HepG2 (cell line): ENCODE results near the gene BET1. TPM values are rescaled to one million over a fixed set of nuclear protein-coding genes. Genes with fewer than 3 reads are reported as not detected.

ENCODE experiments used
- CREM ChIP-seq, 2 experiments: sonication (generic) in 1 of 2; formaldehyde crosslinking in 1 of 2; IDR thresholded peaks; 2 replicates each; pipeline versions ENCODE4 v1.4.0 to v1.6.1; 2016 to 2020; ENCODE audit warnings: antibody characterized with exemption in 1 of 2, mild to moderate bottlenecking in 1 of 2, missing genetic modification reagents in 1 of 2
- DNMT3B ChIP-seq: conservative IDR thresholded peaks from 2 replicates; pipeline ENCODE4 v1.6.1; 2016; ENCODE audit warnings: missing biosample characterization, control low read depth
- ELF3 ChIP-seq: IDR thresholded peaks from 2 replicates; pipeline ENCODE4 v1.6.1; 2016; ENCODE audit warnings: missing genetic modification reagents, missing compliant biosample characterization
- ETV5 ChIP-seq: IDR thresholded peaks from 2 replicates; pipeline ENCODE4 v1.6.1; 2018; ENCODE audit warnings: missing biosample characterization, missing genetic modification reagents, inconsistent platforms, borderline replicate concordance
- HCFC1 ChIP-seq: fragments of 150-350 bp; IDR thresholded peaks from 2 replicates; pipeline ENCODE4 v1.6.1; 2014; ENCODE audit warnings: low read depth, low read length
- JUND ChIP-seq: sonication (generic); formaldehyde crosslinking; IDR thresholded peaks from 2 replicates; pipeline ENCODE4 v1.8.0; 2022; ENCODE audit warnings: mild to moderate bottlenecking, missing genetic modification reagents
- KDM6A ChIP-seq: IDR thresholded peaks from 2 replicates; pipeline ENCODE4 v1.6.1; 2016; ENCODE audit warnings: low read depth
- MTA1 ChIP-seq: sonication (generic); formaldehyde crosslinking; IDR thresholded peaks from 2 replicates; pipeline ENCODE4 v1.4.0; 2020; ENCODE audit warnings: missing genetic modification reagents, mild to moderate bottlenecking, borderline replicate concordance
- NCOR1 ChIP-seq: fragments of 200-600 bp; sonication (generic); IDR thresholded peaks from 2 replicates; pipeline ENCODE4 v1.7.0; 2017; ENCODE audit warnings: antibody characterized with exemption, low read length, borderline replicate concordance
- NFE2L1 ChIP-seq: sonication (generic); formaldehyde crosslinking; IDR thresholded peaks from 2 replicates; pipeline ENCODE4 v1.4.0; 2020; ENCODE audit warnings: missing genetic modification reagents, mild to moderate bottlenecking, borderline replicate concordance
- SKI ChIP-seq: fragments of 450-650 bp; IDR thresholded peaks from one replicate; pipeline ENCODE4 v1.6.1; 2018; ENCODE audit warnings: mild to moderate bottlenecking; ENCODE audit not compliant: partially characterized antibody
- SRF ChIP-seq: IDR thresholded peaks from 2 replicates; pipeline ENCODE4 v1.6.1; 2011; ENCODE audit warnings: mild to moderate bottlenecking, low read depth, low read length, moderate library complexity
- THRA ChIP-seq: sonication (generic); formaldehyde crosslinking; IDR thresholded peaks from 2 replicates; pipeline ENCODE4 v1.4.0; 2020; ENCODE audit warnings: missing genetic modification reagents, borderline replicate concordance
- ZMAT5 ChIP-seq: sonication (generic); formaldehyde crosslinking; IDR thresholded peaks from 2 replicates; pipeline ENCODE4 v1.5.0; 2020; ENCODE audit warnings: mild to moderate bottlenecking, low read depth, missing genetic modification reagents, borderline replicate concordance
- ZNF33A ChIP-seq: sonication (generic); formaldehyde crosslinking; IDR thresholded peaks from 2 replicates; pipeline ENCODE4 v1.5.1; 2020; ENCODE audit warnings: missing genetic modification reagents, mild to moderate bottlenecking, moderate library complexity, borderline replicate concordance
- ZNF83 ChIP-seq: sonication (generic); formaldehyde crosslinking; IDR thresholded peaks from 2 replicates; pipeline ENCODE4 v1.4.0; 2020; ENCODE audit warnings: missing genetic modification reagents, mild to moderate bottlenecking, borderline replicate concordance
- polyA plus RNA-seq, 8 experiments: library from polyadenylated mRNA; depleted of rRNA in 3 of 8; stranded (reverse) in 7 of 8; unstranded in 1 of 8; fragments of >200 nt; fragmentation: Illumina TruSeq in 4 of 8; extraction: Trizol in 4 of 8; gene quantifications; 2 replicates each; pipeline versions ENCODE4 v1.2.1 to v1.2.3, GENCODE V29; 2011 to 2016; ENCODE audit warnings: low read depth in 4 of 8, missing spikeins in 1 of 8, mixed read lengths in 1 of 8; ENCODE audit not compliant: insufficient read depth in 1 of 8
- total RNA-seq, 5 experiments: library from RNA; depleted of rRNA; stranded (reverse); fragments of >200 nt; fragmentation: Illumina TruSeq; extraction: Trizol; gene quantifications; 2 replicates each; pipeline ENCODE4 v1.2.3, GENCODE V29; 2016; ENCODE audit warnings: low read depth in 1 of 5
- TF ChIP-seq, protein P1 (sequence below): IDR thresholded peaks from 2 replicates; pipeline ENCODE4 v1.6.1; 2012; ENCODE audit warnings: low read length, improper control_type of control experiment
- TF ChIP-seq, protein P2 (sequence below): IDR thresholded peaks from 2 replicates; pipeline ENCODE4 v1.6.1; 2016; ENCODE audit warnings: missing genetic modification reagents, missing compliant biosample characterization
- TF ChIP-seq, protein P3 (sequence below): sonication (generic); formaldehyde crosslinking; IDR thresholded peaks from 2 replicates; pipeline ENCODE4 v1.4.0; 2020; ENCODE audit warnings: missing genetic modification reagents
- TF ChIP-seq, protein P4 (sequence below): fragments of 450-650 bp; IDR thresholded peaks from 2 replicates; pipeline ENCODE4 v1.6.1; 2017

BET1 gene
- total and polyA plus RNA-seq, 2 of the 13 experiments (the other 11 are each of a cell fraction or from before 2014, with no cell fraction given) = 23.8 to 33.7 TPM

DNA sequence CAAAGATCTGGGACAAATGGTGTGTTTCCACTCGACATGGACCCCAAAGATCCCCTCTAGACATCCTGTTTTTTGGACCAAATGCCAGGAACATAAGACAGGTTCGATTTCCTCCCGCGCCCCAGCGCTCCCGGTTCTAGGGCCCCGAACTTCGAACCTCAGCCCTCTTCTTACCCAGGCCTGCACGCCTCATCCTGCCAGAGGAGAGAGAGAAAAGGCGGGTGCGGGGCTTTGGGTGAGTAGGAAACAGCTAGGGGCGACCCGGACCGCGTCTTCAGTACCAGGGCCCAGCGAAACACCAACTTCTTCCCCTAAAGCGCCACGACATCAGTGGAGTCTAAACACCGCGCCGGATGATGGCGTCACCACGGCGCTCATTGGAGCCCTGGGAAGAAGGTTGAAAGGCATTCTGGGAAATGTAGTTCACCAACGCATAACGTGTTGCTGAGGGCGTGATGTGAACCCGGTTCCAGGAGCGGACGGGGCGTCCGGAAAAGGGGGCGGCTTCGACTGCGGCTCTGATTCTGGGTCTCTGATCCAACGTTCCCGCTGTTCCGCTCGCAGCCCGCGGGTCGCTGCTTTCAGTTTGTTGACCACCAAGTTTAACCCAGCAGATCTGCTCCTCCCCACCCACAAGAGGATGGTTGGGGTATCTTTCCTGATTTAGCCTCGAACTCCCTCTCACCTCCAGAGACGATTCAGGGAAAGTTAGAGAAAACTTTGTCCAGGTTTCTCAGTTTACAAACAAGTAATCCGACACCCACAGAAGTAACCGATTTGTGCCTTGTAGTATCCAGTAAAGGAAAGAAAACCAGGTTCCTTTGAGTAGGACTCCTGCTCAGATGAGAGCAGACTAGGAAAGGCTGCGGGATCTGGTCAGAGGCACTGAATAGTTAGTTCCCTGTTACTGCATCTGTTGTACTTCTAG lies at the start of gene BET1 (continued):
- TF ChIP-seq, protein P1, sequence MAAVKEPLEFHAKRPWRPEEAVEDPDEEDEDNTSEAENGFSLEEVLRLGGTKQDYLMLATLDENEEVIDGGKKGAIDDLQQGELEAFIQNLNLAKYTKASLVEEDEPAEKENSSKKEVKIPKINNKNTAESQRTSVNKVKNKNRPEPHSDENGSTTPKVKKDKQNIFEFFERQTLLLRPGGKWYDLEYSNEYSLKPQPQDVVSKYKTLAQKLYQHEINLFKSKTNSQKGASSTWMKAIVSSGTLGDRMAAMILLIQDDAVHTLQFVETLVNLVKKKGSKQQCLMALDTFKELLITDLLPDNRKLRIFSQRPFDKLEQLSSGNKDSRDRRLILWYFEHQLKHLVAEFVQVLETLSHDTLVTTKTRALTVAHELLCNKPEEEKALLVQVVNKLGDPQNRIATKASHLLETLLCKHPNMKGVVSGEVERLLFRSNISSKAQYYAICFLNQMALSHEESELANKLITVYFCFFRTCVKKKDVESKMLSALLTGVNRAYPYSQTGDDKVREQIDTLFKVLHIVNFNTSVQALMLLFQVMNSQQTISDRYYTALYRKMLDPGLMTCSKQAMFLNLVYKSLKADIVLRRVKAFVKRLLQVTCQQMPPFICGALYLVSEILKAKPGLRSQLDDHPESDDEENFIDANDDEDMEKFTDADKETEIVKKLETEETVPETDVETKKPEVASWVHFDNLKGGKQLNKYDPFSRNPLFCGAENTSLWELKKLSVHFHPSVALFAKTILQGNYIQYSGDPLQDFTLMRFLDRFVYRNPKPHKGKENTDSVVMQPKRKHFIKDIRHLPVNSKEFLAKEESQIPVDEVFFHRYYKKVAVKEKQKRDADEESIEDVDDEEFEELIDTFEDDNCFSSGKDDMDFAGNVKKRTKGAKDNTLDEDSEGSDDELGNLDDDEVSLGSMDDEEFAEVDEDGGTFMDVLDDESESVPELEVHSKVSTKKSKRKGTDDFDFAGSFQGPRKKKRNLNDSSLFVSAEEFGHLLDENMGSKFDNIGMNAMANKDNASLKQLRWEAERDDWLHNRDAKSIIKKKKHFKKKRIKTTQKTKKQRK = no peak
- TF ChIP-seq ZMAT5 (CRISPR knock-in tag) (no peak), NCOR1 (no peak), THRA (peak; percentile 41; the same call in 1 of the 2 replicates), DNMT3B (0 out of 2 replicates have a peak, but pooled peaks have one; percentile 45), CREM (IDR thresholded peaks at IDR 0.05) (peak; percentile 100), CREM (CRISPR knock-in tag; IDR thresholded peaks at IDR 0.05) (peak; percentile 84), ZNF83 (no peak), NFE2L1 (no peak), ZNF33A (CRISPR knock-in tag) (peak; percentile 43; the same call in 1 of the 2 replicates), KDM6A (CRISPR knock-in tag) (no peak), MTA1 (CRISPR knock-in tag) (peak; percentile 77; the same call in 1 of the 2 replicates), ETV5 (CRISPR knock-in tag) (no peak; the same call in 1 of the 2 replicates), SKI (no peak), ELF3 (CRISPR knock-in tag) (peak; percentile 41; the same call in 1 of the 2 replicates), SRF (peak; percentile 73), HCFC1 (peak; percentile 96), JUND (CRISPR knock-in tag) (no peak)
- TF ChIP-seq, protein P2, sequence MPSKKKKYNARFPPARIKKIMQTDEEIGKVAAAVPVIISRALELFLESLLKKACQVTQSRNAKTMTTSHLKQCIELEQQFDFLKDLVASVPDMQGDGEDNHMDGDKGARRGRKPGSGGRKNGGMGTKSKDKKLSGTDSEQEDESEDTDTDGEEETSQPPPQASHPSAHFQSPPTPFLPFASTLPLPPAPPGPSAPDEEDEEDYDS = peak; percentile 89
- TF ChIP-seq, protein P3, sequence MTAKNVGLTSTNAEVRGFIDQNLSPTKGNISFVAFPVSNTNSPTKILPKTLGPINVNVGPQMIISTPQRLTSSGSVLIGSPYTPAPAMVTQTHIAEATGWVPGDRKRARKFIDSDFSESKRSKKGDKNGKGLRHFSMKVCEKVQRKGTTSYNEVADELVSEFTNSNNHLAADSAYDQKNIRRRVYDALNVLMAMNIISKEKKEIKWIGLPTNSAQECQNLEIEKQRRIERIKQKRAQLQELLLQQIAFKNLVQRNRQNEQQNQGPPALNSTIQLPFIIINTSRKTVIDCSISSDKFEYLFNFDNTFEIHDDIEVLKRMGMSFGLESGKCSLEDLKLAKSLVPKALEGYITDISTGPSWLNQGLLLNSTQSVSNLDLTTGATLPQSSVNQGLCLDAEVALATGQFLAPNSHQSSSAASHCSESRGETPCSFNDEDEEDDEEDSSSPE (CRISPR knock-in tag) = peak; percentile 50; the same call in 1 of the 2 replicates
- TF ChIP-seq, protein P4, sequence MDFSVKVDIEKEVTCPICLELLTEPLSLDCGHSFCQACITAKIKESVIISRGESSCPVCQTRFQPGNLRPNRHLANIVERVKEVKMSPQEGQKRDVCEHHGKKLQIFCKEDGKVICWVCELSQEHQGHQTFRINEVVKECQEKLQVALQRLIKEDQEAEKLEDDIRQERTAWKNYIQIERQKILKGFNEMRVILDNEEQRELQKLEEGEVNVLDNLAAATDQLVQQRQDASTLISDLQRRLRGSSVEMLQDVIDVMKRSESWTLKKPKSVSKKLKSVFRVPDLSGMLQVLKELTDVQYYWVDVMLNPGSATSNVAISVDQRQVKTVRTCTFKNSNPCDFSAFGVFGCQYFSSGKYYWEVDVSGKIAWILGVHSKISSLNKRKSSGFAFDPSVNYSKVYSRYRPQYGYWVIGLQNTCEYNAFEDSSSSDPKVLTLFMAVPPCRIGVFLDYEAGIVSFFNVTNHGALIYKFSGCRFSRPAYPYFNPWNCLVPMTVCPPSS = no peak
